ENCODE results near the gene KCNK2.

Gene KCNK2

DNA sequence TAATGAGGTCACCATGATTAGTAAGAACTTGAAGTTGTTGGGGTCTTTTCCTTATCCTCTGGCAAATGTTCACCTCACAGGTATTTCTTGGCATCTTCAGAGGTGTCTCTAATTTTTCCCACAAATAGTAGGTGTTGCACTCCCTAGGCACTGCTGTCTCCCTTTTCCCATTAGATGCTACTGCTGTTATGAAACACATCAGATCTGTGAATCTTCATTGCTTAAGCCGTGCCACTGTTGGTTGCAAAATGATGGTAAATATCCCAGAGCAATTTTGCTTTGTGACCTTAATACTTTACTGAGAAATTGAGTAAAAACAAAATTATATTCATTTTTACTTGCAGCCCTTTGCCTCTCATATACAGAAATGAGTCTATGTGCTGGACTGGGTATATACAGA, 169.6 kb downstream of the KCNK2 start:
- no peak for DNase-seq (ENCODE audit: low read depth in 2 of 2)

GRCh38 chr1:215256936-215257679, 174.6 kb downstream of the KCNK2 start:
- no peak for DNase-seq (ENCODE audit: low read depth in 2 of 2)

- no peak for DNase-seq (ENCODE audit: low read depth in 2 of 2)
Observed at GRCh38 chr1:215260711-215261110, 178.2 kb downstream of the KCNK2 start.

DNA sequence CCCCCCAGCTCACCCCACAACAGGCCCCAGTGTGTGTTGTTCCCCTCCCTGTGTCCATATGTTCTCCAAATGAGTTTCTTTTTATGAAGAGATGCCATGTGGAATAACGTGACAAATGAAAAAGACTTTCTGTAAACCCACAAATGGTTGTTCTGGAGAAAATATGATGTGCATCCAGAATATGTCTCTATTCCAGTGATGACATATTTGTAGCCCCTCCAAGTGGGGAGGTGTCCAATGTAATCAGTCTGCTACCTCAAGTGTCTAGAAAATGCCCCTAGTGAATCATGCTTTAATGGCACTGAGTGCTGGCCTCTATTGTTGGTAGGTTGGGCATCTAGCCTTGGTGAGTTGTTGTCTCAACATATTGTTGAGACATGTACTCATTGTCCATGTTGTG, 179.6 kb downstream of the KCNK2 start:
- no peak for DNase-seq (ENCODE audit: low read depth in 2 of 2)

- no peak for DNase-seq (ENCODE audit: low read depth in 2 of 2)
Observed at GRCh38 chr1:215263636-215264035, 181.1 kb downstream of the KCNK2 start.

- no peak for DNase-seq (ENCODE audit: low read depth in 2 of 2)
Observed at GRCh38 chr1:215264649-215265048, 182.1 kb downstream of the KCNK2 start.

DNA sequence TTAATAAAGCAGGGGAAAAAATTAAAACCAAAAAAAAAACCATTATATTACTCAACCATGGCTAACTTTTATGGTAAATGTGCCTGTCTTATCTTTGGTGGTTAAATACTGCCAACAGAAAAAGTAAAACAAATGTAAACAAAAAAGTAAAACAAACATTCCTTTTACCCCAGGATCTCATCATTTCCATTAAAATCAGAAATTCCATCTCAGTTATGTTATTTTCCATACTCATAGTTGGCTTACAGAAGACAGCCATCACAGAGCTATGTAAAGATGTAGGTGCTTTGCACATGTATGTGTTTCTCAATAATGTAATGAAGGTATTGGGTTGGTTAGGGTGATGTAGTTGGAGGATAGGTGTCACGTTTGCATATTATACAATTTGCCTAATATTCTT, 185.0 kb downstream of the KCNK2 start:
- DNase-seq (ENCODE audit: low read depth in 2 of 2) = no peak

- DNase-seq (ENCODE audit: low read depth in 2 of 2) = no peak
Observed at GRCh38 chr1:215269955-215270354, 187.4 kb downstream of the KCNK2 start.

- DNase-seq (ENCODE audit: low read depth in 2 of 2) = no peak
Observed at GRCh38 chr1:215273838-215274516, 191.4 kb downstream of the KCNK2 start.

DNA sequence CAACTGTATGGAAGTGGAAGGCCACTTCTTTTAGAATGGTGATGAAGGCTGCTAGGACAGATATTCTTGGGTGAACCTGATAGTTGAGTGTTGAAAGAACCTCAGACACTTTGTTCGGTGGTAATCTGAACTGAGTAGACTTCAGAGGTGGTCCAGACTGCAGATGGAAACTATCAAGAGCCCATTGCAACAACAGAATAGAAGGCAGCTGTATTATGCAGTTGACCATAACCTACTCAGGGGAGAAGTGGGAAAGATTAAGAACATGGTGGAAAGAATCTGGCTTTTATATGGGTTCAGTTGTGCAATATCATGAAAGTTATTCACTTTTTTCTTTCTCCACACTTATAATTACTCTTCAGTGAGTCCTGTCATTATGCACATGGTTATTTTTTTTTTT, 194.0 kb downstream of the KCNK2 start:
- no peak for DNase-seq (ENCODE audit: low read depth in 2 of 2)

DNA sequence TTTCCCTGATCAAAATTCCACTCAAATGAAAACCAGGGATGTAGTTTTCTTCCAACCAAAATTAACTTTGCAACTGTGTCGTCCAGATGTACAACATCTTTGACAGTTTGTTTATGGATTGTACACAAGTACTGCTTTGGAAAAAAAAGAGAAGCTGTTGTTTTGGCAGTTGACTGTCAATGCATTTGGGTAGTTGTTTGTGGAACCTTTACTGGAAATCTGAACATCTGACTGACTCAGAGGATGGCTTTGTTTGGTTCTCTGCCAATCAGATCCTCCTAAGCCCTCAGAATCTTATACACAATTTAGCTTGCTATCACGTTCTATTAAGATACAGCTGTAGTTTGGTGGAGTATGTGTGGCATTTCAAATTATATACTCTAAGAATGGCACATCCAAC, 195.0 kb downstream of the KCNK2 start:
- no peak for DNase-seq (ENCODE audit: low read depth in 2 of 2)

GRCh38 chr1:215279682-215280081, 197.1 kb downstream of the KCNK2 start:
- no peak for DNase-seq (ENCODE audit: low read depth in 2 of 2)

DNA sequence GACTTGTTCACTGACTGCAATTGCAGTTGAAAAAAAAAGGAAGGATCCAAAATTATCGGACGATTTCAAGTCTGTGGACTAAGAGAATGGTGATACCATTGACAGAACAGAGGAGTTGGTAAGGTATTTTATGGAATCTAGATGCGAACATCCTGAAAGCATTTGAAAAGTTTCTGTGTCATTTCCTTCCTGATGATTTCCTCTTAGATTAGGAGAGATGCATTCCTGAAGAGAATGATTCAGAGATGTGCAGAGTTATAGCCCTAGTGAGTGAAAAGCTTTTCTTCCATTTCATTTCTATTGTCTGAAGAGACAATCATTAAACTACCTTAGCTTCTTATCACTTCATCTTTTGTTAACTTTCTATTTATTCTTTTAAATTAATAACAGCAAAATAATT, 200.0 kb downstream of the KCNK2 start:
- no peak for DNase-seq (ENCODE audit: low read depth in 2 of 2)

- DNase-seq (ENCODE audit: low read depth in 2 of 2) = no peak
Observed at GRCh38 chr1:215285013-215285800, 202.7 kb downstream of the KCNK2 start.

Measured in stimulated activated CD4-positive, alpha-beta T cell treated with anti-CD3 and anti-CD28 coated beads, Interleukin-1b, Interleukin-23, amount 100 ng/mL, for 4 hours (primary cell).